ENCODE data around the gene CUBN. TPM values are rescaled to one million over a fixed set of nuclear protein-coding genes. Genes with fewer than 3 reads are reported as not detected.

CUBN gene
- total RNA-seq, 1 donor, result 1.1 TPM

GRCh38 chr10:17041626-17042520 lies 87.7 kb downstream of the CUBN start:
- H3K4me2 ChIP-seq (ENCODE audit: insufficient read depth, low read length), result peak overlapping the region; percentile 65
- H2AFZ ChIP-seq (ENCODE audit: low read length), result peak overlapping the region; percentile 77
- TF ChIP-seq, protein P1, sequence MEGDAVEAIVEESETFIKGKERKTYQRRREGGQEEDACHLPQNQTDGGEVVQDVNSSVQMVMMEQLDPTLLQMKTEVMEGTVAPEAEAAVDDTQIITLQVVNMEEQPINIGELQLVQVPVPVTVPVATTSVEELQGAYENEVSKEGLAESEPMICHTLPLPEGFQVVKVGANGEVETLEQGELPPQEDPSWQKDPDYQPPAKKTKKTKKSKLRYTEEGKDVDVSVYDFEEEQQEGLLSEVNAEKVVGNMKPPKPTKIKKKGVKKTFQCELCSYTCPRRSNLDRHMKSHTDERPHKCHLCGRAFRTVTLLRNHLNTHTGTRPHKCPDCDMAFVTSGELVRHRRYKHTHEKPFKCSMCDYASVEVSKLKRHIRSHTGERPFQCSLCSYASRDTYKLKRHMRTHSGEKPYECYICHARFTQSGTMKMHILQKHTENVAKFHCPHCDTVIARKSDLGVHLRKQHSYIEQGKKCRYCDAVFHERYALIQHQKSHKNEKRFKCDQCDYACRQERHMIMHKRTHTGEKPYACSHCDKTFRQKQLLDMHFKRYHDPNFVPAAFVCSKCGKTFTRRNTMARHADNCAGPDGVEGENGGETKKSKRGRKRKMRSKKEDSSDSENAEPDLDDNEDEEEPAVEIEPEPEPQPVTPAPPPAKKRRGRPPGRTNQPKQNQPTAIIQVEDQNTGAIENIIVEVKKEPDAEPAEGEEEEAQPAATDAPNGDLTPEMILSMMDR (IDR thresholded peaks at IDR 0.05; ENCODE audit: extremely low read depth, low read depth, low read length), result no peak
- H3K4me3 ChIP-seq (ENCODE audit: insufficient read depth, low read length), result peak overlapping the region; percentile 50
- no peaks in the 10 kb centered on the region for H3K27me3 ChIP-seq (ENCODE audit: insufficient read depth, low read length)
- H3K27ac ChIP-seq (ENCODE audit: low read depth, low read length), result peak overlapping the region; percentile 47
- peaks cover 19% of the 10 kb centered on the region for H3K4me1 ChIP-seq (ENCODE audit: insufficient read depth, low read length)
- no peaks in the 10 kb centered on the region for H3K36me3 ChIP-seq (ENCODE audit: insufficient read depth, low read length)
- no peak for DNase-seq (ENCODE audit: insufficient read length, low spot score, missing footprints)
- no peaks in the 10 kb centered on the region for H3K9me3 ChIP-seq (ENCODE audit: low read depth, low read length)
- no peaks in the 10 kb centered on the region for H3K79me2 ChIP-seq (ENCODE audit: insufficient read depth, low read length)
- H4K20me1 ChIP-seq (ENCODE audit: insufficient read depth, low read length), result no peaks in the 10 kb centered on the region

- H3K27me3 ChIP-seq (ENCODE audit: insufficient read depth, low read length), result no peaks in the 10 kb centered on the region
Observed at GRCh38 chr10:17038627-17039026, 91.0 kb downstream of the CUBN start.

DNA sequence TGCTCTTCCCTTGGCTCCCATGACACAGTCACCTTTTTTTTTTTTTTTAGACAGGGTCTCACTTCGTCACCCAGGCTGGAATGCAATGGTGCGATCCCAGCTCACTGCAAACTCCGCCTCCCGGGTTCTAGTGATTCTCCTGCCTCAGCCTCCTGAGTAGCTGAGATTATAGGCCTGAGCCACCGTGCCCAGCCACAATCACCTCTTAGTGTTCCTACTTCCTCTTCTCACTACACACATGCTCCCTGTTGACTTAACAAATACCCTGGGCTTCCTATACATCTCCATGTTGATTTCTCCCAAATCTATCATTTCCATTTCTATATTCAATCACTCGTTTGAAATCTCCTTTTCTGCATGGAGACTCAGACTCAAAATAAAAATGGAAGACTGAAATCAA lies 91.7 kb downstream of the CUBN start:
- Histone ChIP-seq H3K79me2 (ENCODE audit: insufficient read depth, low read length) (no peaks in the 10 kb centered on the region), H3K27me3 (ENCODE audit: insufficient read depth, low read length) (no peaks in the 10 kb centered on the region), H3K9me3 (ENCODE audit: low read depth, low read length) (no peaks in the 10 kb centered on the region), H3K4me2 (ENCODE audit: insufficient read depth, low read length) (no peak overlapping the region), H3K4me3 (ENCODE audit: insufficient read depth, low read length) (no peak overlapping the region), H3K4me1 (ENCODE audit: insufficient read depth, low read length) (peaks cover 19% of the 10 kb centered on the region), H3K27ac (ENCODE audit: low read depth, low read length) (no peak overlapping the region), H2AFZ (ENCODE audit: low read length) (no peak overlapping the region), H4K20me1 (ENCODE audit: insufficient read depth, low read length) (no peaks in the 10 kb centered on the region), H3K36me3 (ENCODE audit: insufficient read depth, low read length) (no peaks in the 10 kb centered on the region)
- TF ChIP-seq, protein P1 (IDR thresholded peaks at IDR 0.05; ENCODE audit: extremely low read depth, low read depth, low read length), result no peak
- DNase-seq (ENCODE audit: insufficient read length, low spot score, missing footprints), result no peak

More at GRCh38 chr10:17038627-17039026, 91.0 kb downstream of the CUBN start:
- Histone ChIP-seq H3K79me2 (ENCODE audit: insufficient read depth, low read length) (no peaks in the 10 kb centered on the region), H3K9me3 (ENCODE audit: low read depth, low read length) (no peaks in the 10 kb centered on the region), H3K36me3 (ENCODE audit: insufficient read depth, low read length) (no peaks in the 10 kb centered on the region), H3K27ac (ENCODE audit: low read depth, low read length) (no peak overlapping the region), H3K4me2 (ENCODE audit: insufficient read depth, low read length) (no peak overlapping the region), H3K4me1 (ENCODE audit: insufficient read depth, low read length) (peaks cover 19% of the 10 kb centered on the region), H2AFZ (ENCODE audit: low read length) (peak overlapping the region; percentile 69), H3K4me3 (ENCODE audit: insufficient read depth, low read length) (no peak overlapping the region), H4K20me1 (ENCODE audit: insufficient read depth, low read length) (no peaks in the 10 kb centered on the region)
- no peak for DNase-seq (ENCODE audit: insufficient read length, low spot score, missing footprints)
- TF ChIP-seq, protein P1 (IDR thresholded peaks at IDR 0.05; ENCODE audit: extremely low read depth, low read depth, low read length), result no peak

GRCh38 chr10:17035446-17035845 lies 94.2 kb downstream of the CUBN start:
- Histone ChIP-seq H3K4me1 (ENCODE audit: insufficient read depth, low read length) (peaks cover 5% of the 10 kb centered on the region), H3K4me2 (ENCODE audit: insufficient read depth, low read length) (no peak overlapping the region), H4K20me1 (ENCODE audit: insufficient read depth, low read length) (no peaks in the 10 kb centered on the region), H3K4me3 (ENCODE audit: insufficient read depth, low read length) (no peak overlapping the region), H2AFZ (ENCODE audit: low read length) (no peak overlapping the region), H3K27ac (ENCODE audit: low read depth, low read length) (no peak overlapping the region), H3K36me3 (ENCODE audit: insufficient read depth, low read length) (no peaks in the 10 kb centered on the region), H3K79me2 (ENCODE audit: insufficient read depth, low read length) (no peaks in the 10 kb centered on the region), H3K27me3 (ENCODE audit: insufficient read depth, low read length) (no peaks in the 10 kb centered on the region), H3K9me3 (ENCODE audit: low read depth, low read length) (no peaks in the 10 kb centered on the region)
- TF ChIP-seq, protein P1 (IDR thresholded peaks at IDR 0.05; ENCODE audit: extremely low read depth, low read depth, low read length), result no peak
- no peak for DNase-seq (ENCODE audit: insufficient read length, low spot score, missing footprints)
